Suprapubic skin (tissue), 4 donors: ENCODE data around the gene B3GALT6. TPM values are rescaled to one million over a fixed set of nuclear protein-coding genes. Genes with fewer than 3 reads are reported as not detected.

Source experiments
- DNase-seq, 2 donors: peaks; one replicate each; pipeline ENCODE4 v3.0.0-alpha.2; 2019; ENCODE audit warnings: low spot score in 2 of 2
- H3K27ac ChIP-seq: fragments of 200-600 bp; sonication (generic); one replicate; pipeline ENCODE4 v1.5.1; 2019
- H3K27me3 ChIP-seq: fragments of 200-600 bp; sonication (generic); one replicate; pipeline ENCODE4 v1.5.1; 2019
- H3K36me3 ChIP-seq: fragments of 200-600 bp; sonication (generic); one replicate; pipeline ENCODE4 v1.5.1; 2019
- H3K4me1 ChIP-seq: fragments of 200-600 bp; sonication (generic); one replicate; pipeline ENCODE4 v1.5.1; 2019
- H3K4me3 ChIP-seq: fragments of 200-600 bp; sonication (generic); one replicate; pipeline ENCODE4 v1.5.1; 2019; ENCODE audit warnings: mild to moderate bottlenecking
- H3K9me3 ChIP-seq: fragments of 200-600 bp; sonication (generic); one replicate; pipeline ENCODE4 v1.5.1; 2019
- EP300 ChIP-seq: sonication (generic); formaldehyde crosslinking; IDR thresholded peaks from one replicate; pipeline ENCODE4 v1.6.1; 2017; ENCODE audit warnings: antibody characterized with exemption
- POLR2A ChIP-seq, 2 donors: fragments of 450-650 bp; IDR thresholded peaks; one replicate each; pipeline ENCODE4 v1.6.1; 2017; ENCODE audit warnings: antibody characterized with exemption in 2 of 2, mild to moderate bottlenecking in 2 of 2, moderate library complexity in 2 of 2
- POLR2AphosphoS5 ChIP-seq, 3 donors: sonication (generic); formaldehyde crosslinking; IDR thresholded peaks; one replicate each; pipeline ENCODE4 v1.6.1; 2017; ENCODE audit warnings: antibody characterized with exemption in 3 of 3
- WGBS: methylation state at CpG from one replicate; pipeline ENCODE4 v1.1.5; 2018; 5-methylcytosine and 5-hydroxymethylcytosine counted together
- total RNA-seq, 4 donors: library from RNA; depleted of rRNA; stranded (reverse); fragments of >200 nt; gene quantifications; one replicate each; pipeline ENCODE4 v1.1.0, GENCODE V29; 2016
- TF ChIP-seq, protein P1 (sequence below), 2 donors: fragments of 200-600 bp in 1 of 2; fragments of 450-650 bp in 1 of 2; sonication (generic) in 1 of 2; IDR thresholded peaks; one replicate each; pipeline ENCODE4 v1.5.1; 2016 to 2019; ENCODE audit warnings: antibody characterized with exemption in 2 of 2, mild to moderate bottlenecking in 1 of 2, moderate library complexity in 1 of 2

B3GALT6 gene
- total RNA-seq, 4 donors from 2014 or later = 9.3 to 24.4 (median 16.4) TPM

DNA sequence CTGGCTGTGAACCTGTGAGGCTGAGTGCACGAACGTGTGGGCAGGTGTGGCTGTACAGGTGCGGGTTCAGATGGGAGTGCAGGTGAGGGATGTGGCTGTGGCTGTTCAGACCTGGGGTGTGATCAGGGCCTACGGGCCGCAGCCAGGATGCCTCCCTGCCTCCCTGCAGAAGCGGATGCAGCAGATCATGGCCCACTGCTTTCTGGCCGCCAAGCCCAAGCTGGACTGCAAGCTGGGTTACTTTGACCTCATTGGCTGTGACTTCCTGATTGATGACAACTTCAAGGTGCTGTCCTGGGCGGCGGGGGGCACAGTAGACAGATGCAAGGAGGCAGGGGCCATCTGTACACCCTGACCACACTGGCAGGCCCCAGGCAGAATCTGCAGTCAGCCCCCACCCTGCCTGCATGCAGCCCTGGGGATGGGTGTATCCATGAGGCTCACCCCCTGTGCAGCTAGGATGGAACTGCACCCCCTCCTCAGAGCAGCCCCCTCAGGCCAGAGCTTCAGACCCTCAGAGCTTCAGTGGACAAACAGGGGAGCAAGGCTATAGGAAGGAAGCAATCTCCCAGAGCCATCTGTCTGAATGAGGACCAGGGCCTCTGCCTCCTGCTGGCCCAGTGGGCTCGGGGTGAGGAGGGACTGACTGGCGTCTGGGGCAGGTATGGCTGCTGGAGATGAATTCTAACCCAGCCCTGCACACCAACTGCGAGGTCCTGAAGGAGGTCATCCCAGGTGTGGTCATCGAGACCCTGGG lies 35.4 kb upstream of the B3GALT6 start:
- WGBS = 86% methylated on average over 8 of the region's 13 CpGs
- H3K4me3 ChIP-seq = no peak overlapping the region
- no peak overlapping the region for H3K27ac ChIP-seq
- H3K36me3 ChIP-seq = no peaks in the 10 kb centered on the region
- DNase-seq = peak in 1 of 2 donors; percentile 51
- peaks cover 6% of the 10 kb centered on the region for H3K27me3 ChIP-seq
- peaks cover 14% of the 10 kb centered on the region for H3K4me1 ChIP-seq
- peaks cover 3% of the 10 kb centered on the region for H3K9me3 ChIP-seq
- TF ChIP-seq POLR2AphosphoS5 (IDR thresholded peaks at IDR 0.05) (no peak), EP300 (no peak)

DNA sequence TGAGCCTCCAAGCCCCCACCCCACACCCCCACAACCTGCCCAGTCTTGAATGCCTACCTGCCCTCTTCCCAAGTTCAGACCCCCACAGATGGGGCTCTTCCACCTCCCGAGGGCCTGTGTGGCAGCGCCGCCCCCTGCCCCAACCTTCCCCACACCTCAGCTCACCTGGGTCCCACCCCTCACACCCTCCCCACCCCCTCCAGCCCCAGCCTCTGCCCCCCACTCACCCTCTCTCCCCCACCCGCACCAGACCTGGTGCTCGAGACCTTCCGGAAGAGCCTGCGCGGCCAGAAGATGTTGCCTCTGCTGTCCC lies 34.9 kb upstream of the B3GALT6 start:
- 84% methylated on average over 6 of the region's 8 CpGs for WGBS
- TF ChIP-seq EP300 (no peak), POLR2A (IDR thresholded peaks at IDR 0.05) (no peak)

DNA sequence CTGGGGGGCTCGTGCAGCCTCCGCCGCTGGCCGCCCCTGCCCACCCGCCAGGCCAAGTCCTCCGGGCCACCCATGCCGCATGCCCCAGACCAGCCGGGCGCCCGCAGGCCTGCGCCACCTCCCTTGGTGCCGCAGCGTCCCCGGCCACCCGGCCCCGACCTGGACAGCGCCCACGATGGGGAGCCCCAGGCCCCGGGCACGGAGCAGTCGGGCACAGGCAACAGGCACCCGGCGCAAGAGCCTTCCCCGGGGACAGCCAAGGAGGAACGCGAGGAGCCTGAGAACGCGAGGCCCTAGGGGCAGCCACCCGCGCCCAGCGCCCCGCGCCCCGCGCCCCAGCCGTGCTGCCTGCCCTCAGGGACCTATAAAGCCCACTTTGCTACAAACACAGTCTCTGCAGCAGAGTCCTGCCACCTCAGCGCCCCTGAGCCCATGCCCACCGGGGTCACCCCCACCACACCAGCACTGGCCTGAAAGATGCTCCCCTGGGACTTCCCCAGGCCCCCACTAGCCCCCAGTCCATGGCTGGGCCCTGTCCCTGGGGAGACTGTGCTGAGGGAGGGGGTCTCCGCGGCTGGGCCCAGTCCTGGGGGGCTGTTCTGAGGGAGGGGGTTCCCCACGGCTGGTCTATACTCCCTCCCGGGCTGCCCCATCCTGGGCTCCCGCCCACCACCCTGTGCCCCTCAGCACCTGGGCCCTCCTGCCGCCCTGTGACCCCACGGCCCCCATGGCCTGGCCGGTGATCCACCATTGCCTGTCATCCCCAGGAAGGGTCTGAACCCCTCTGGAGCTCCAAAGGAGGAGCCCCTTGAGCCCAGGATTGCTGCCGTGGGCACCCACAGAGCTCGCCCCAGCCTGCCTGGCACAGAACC lies 34.2 kb upstream of the B3GALT6 start:
- no peaks in the 10 kb centered on the region for H3K36me3 ChIP-seq
- TF ChIP-seq, protein P1, sequence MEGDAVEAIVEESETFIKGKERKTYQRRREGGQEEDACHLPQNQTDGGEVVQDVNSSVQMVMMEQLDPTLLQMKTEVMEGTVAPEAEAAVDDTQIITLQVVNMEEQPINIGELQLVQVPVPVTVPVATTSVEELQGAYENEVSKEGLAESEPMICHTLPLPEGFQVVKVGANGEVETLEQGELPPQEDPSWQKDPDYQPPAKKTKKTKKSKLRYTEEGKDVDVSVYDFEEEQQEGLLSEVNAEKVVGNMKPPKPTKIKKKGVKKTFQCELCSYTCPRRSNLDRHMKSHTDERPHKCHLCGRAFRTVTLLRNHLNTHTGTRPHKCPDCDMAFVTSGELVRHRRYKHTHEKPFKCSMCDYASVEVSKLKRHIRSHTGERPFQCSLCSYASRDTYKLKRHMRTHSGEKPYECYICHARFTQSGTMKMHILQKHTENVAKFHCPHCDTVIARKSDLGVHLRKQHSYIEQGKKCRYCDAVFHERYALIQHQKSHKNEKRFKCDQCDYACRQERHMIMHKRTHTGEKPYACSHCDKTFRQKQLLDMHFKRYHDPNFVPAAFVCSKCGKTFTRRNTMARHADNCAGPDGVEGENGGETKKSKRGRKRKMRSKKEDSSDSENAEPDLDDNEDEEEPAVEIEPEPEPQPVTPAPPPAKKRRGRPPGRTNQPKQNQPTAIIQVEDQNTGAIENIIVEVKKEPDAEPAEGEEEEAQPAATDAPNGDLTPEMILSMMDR (IDR thresholded peaks at IDR 0.05) = no peak
- TF ChIP-seq POLR2A (IDR thresholded peaks at IDR 0.05) = no peak
- no peak for TF ChIP-seq POLR2AphosphoS5 (IDR thresholded peaks at IDR 0.05)
- no peak for TF ChIP-seq EP300
- peaks cover 10% of the 10 kb centered on the region for H3K27me3 ChIP-seq
- 68% methylated on average over 6 of the region's 48 CpGs for WGBS
- peak in 1 of 2 donors; percentile 55 for DNase-seq
- H3K9me3 ChIP-seq = peaks cover 3% of the 10 kb centered on the region
- no peak overlapping the region for H3K27ac ChIP-seq
- H3K4me1 ChIP-seq = peaks cover 16% of the 10 kb centered on the region
- H3K4me3 ChIP-seq = no peak overlapping the region

More for the DNA sequence above, 34.9 kb upstream of the B3GALT6 start:
- DNase-seq = no peak
- Histone ChIP-seq H3K9me3 (peaks cover 3% of the 10 kb centered on the region), H3K4me1 (peaks cover 14% of the 10 kb centered on the region), H3K4me3 (no peak overlapping the region), H3K27ac (no peak overlapping the region), H3K27me3 (peaks cover 6% of the 10 kb centered on the region), H3K36me3 (no peaks in the 10 kb centered on the region)

DNA sequence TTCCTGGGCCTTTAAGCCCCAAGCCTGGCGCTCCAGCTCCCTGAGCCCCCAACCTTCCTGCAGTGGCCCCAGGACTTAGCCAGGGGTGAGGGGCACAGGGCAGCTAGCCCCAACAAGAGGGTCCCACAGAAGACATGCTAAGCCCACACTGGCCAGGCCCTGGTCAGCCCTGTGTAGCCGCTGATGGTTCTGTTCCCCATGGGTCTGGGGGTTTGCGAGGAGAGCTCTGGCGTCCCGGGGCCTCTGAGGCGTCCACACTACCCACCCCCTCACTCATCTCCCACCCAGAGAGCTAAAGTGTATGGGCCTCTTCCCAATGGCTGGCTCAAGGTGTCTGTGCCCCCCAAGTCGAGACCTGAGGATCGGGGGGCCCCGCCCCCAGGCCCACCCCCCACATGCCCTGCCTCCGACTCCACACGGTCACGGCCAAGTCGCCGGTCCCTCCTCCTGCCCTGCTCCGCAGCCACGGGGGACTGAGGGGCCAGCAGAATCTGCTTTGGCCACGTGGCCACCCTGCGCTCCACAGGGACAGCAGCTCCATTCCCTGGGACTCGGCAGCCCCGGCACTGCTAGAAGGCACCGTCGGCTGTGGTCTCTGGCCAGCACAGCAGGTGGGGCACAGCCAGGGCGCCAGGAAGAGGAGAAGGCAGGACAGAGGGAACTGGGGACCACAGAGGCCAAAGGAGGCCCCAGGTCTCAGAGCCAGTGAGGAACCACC lies 33.5 kb upstream of the B3GALT6 start:
- Histone ChIP-seq H3K36me3 (no peaks in the 10 kb centered on the region), H3K27me3 (peaks cover 17% of the 10 kb centered on the region), H3K4me1 (peaks cover 23% of the 10 kb centered on the region), H3K9me3 (peaks cover 2% of the 10 kb centered on the region), H3K4me3 (no peak overlapping the region), H3K27ac (no peak overlapping the region)
- no peak for TF ChIP-seq POLR2AphosphoS5 (IDR thresholded peaks at IDR 0.05)
- TF ChIP-seq, protein P1 (IDR thresholded peaks at IDR 0.05) = no peak
- TF ChIP-seq POLR2A (IDR thresholded peaks at IDR 0.05) = no peak
- no peak for TF ChIP-seq EP300
- DNase-seq = peak in 1 of 2 donors; percentile 45
- WGBS = no CpG with 5 or more reads among the region's 23 CpGs

DNA sequence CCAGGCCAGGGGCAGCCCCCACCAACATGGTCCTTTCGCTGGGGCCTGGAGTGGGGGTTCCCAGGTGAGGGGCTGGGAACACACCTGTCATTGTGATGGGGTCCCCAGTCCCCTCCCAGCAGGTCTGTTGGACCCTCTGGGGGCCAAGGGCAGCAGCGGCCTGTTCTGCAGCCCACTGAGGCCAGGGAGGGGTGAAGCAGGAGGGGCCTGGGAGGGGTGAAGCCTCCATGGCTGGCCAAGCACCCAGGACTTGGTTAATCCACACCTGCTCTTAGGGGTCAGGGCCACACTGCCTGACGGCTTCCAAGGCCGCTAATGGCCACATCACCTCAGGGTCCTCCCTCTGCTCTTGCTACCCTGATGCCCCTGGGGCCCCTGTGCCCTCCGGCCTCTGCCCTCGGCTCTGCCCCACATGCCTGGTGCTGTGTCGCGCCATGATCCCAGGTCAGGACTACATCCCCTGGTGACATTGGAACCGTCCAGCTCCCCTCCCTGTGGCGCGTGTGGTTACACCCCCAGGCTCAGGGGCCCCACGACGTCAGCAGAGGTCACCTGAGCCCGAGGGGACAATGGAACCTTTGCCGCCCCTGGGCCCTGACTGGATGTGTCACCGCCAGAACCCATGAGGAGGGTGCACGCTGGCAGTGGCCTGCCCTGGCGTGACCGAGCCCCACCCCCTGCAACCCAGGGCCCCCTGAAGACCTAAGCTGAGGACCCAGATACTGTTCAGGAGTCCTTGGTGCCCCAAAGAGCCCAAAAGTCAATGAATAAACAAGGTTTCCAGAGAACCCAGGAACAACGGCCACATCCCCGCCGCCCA lies 32.7 kb upstream of the B3GALT6 start:
- Histone ChIP-seq H3K4me3 (no peak overlapping the region), H3K4me1 (peaks cover 26% of the 10 kb centered on the region), H3K9me3 (no peaks in the 10 kb centered on the region), H3K27me3 (peaks cover 19% of the 10 kb centered on the region), H3K27ac (no peak overlapping the region), H3K36me3 (no peaks in the 10 kb centered on the region)
- TF ChIP-seq EP300 (no peak), POLR2AphosphoS5 (IDR thresholded peaks at IDR 0.05) (no peak), POLR2A (IDR thresholded peaks at IDR 0.05) (no peak)
- TF ChIP-seq, protein P1 (IDR thresholded peaks at IDR 0.05) = no peak
- 77% methylated on average over 5 of the region's 22 CpGs for WGBS
- no peak for DNase-seq
